ENCODE measurements around the gene CLCA4. TPM values are rescaled to one million over a fixed set of nuclear protein-coding genes. Genes with fewer than 3 reads are reported as not detected.
A peak's percentile ranks its signal among the peaks of the same experiment; 100 is the strongest.
"Not testable (repeated sequence)": the region's sequence is repeated elsewhere in the genome, so short reads cannot be mapped to it uniquely, and the experiment has no call there.

Gene CLCA4
- total and polyA plus RNA-seq, 8 donors: 0.06 to 0.19 (median 0.10) TPM; not detected in 4

DNA sequence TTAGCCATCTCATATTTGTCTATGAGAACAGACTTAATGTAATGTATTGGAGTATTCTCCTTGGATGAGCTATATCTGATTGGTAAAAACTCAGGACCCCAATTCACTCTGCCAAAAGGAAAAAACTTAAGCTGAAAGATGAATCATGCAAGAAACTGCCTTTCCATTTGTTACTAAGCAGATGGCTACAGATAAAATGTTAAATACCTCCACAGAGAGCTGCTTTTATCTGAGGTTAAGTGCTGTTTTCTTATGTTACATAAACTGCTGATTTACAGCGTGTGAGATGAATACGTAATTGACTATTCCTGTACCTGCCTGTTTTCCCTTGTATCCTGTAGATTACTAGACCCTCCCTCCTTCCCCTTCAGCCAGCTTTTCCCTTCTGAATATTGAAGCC lies 49.3 kb downstream of the CLCA4 start:
- Histone ChIP-seq H3K27me3 (no peaks in the 10 kb centered on the region), H3K27ac (no peak overlapping the region), H3K9me3 (no peaks in the 10 kb centered on the region), H3K36me3 (no peaks in the 10 kb centered on the region), H3K4me3 (no peak overlapping the region), H3K4me1 (no peaks in the 10 kb centered on the region)
- 22 to 61% methylated on average over 2 of the region's 2 CpGs for WGBS, 2 donors
- intact Hi-C loops (cut with DNase I): no loop called here
- FAIRE-seq (no peak), DNase-seq (no peak), ATAC-seq (no peak)
- TF ChIP-seq, protein P1, sequence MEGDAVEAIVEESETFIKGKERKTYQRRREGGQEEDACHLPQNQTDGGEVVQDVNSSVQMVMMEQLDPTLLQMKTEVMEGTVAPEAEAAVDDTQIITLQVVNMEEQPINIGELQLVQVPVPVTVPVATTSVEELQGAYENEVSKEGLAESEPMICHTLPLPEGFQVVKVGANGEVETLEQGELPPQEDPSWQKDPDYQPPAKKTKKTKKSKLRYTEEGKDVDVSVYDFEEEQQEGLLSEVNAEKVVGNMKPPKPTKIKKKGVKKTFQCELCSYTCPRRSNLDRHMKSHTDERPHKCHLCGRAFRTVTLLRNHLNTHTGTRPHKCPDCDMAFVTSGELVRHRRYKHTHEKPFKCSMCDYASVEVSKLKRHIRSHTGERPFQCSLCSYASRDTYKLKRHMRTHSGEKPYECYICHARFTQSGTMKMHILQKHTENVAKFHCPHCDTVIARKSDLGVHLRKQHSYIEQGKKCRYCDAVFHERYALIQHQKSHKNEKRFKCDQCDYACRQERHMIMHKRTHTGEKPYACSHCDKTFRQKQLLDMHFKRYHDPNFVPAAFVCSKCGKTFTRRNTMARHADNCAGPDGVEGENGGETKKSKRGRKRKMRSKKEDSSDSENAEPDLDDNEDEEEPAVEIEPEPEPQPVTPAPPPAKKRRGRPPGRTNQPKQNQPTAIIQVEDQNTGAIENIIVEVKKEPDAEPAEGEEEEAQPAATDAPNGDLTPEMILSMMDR (IDR thresholded peaks at IDR 0.05): no peak

DNA sequence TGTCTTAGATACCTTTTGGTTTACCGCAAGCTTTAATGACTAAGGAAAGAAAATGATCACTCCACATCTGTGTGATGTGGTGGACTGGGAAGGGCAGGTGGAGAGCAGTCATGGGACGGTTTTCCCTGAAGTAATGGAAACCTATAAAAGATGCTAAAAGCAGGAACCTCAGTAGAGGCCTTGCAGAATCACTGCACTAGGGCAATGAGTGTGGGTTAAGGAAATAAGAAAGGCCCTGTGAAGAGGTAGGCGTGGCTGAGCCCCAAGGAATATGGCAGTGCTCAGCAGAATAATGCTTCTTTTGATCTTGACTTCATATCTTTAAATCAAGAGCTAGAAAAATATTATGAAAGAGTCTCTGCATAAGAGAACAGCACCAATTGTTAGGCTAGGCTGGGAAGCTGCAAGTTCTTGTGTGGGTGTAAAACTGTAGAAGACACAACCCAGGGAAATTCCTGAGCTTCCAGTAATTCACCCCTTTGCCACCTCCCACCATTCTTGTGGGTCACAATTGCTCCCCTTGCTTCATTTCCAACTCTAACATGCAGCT lies 49.9 kb downstream of the CLCA4 start:
- intact Hi-C loops (cut with DNase I): no loop called here
- WGBS, 2 donors: 67 to 71% methylated on average over 3 of the region's 3 CpGs
- FAIRE-seq: no peak

DNA sequence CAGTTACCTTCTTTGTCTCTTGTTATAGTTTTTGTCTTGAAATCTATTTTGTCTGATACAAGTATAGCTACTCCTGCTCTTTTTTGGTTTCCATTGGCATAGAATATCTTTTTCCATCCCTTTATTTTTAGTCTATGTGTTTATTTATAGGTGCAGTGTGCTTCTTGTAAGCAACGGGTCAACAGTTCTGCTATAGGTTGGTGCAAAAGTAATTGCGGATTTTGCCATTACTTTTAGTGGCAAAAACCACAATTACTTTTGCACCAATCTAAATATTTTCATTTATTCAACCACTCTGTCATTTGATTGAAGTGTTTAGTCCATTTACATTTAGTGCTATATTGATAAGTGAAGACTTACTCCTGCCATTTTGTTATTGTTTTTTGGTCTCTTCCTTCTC lies 59.2 kb downstream of the CLCA4 start:
- intact Hi-C loops (cut with DNase I); H3K27ac ChIP-seq; H3K36me3 ChIP-seq; H3K4me3 ChIP-seq; ATAC-seq; FAIRE-seq; H3K9me3 ChIP-seq; H3K27me3 ChIP-seq; DNase-seq; H3K4me1 ChIP-seq: not testable (repeated sequence)
- 69 to 74% methylated on average over 2 of the region's 2 CpGs for WGBS, 2 donors

More for the DNA sequence above, 49.9 kb downstream of the CLCA4 start:
- ATAC-seq: no peak
- H3K36me3 ChIP-seq: no peaks in the 10 kb centered on the region
- no peaks in the 10 kb centered on the region for H3K27me3 ChIP-seq
- H3K27ac ChIP-seq: no peak overlapping the region
- H3K4me1 ChIP-seq: no peaks in the 10 kb centered on the region
- no peaks in the 10 kb centered on the region for H3K9me3 ChIP-seq
- no peak for DNase-seq
- H3K4me3 ChIP-seq: no peak overlapping the region
- TF ChIP-seq, protein P1 (IDR thresholded peaks at IDR 0.05): no peak

DNA sequence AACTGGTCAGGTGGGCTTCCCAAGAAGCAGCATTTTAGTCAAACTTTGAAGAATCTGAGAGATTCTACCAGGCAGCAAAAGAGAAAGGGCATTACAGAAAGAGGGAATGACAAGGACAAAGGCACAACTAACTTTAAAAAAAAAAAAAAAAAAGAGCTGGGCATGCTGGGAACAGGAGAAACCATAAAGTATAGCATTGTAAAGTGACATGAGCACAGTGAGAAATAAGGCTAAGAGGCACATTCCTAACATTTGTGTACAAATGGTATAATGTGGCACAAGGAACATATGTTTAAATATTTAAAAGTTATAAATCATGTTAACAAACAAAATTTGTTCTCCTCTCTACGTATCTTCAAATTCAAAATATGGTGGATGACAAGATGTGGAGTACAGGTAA lies 69.6 kb downstream of the CLCA4 start:
- ATAC-seq: no peak
- no peaks in the 10 kb centered on the region for H3K4me1 ChIP-seq
- DNase-seq: no peak
- H3K27ac ChIP-seq: no peak overlapping the region
- FAIRE-seq: peak; percentile 63
- intact Hi-C loops (cut with DNase I): no loop called here
- TF ChIP-seq, protein P1 (IDR thresholded peaks at IDR 0.05): no peak
- no peaks in the 10 kb centered on the region for H3K36me3 ChIP-seq
- WGBS, 2 donors: 11 to 24% methylated on average over 1 of the region's 1 CpG
- no peaks in the 10 kb centered on the region for H3K9me3 ChIP-seq
- H3K4me3 ChIP-seq: no peak overlapping the region
- H3K27me3 ChIP-seq: no peaks in the 10 kb centered on the region

DNA sequence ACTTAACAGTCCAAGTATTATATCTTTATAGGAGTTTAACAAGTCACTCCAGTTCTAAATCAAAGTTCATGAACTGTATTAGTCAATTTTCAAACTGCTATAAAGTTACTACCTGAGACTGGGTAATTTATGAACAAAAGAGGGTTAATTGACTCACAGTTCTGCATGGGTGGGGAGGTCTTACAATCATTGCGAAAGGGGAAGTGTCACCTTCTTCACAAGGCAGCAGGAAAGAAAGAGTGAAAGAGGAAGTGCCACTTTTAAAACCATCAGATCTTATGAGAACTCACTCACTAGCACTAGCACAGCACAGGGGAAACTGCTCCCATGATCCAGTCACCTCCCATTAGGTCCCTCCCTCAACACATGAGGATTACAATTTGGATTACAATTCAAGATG lies 70.0 kb downstream of the CLCA4 start:
- TF ChIP-seq, protein P1 (IDR thresholded peaks at IDR 0.05): no peak
- intact Hi-C loops (cut with DNase I): no loop called here
- WGBS, 2 donors: 54 to 71% methylated on average over 1 of the region's 1 CpG
- FAIRE-seq (no peak), ATAC-seq (peak in 2 of 4 donors; percentile 44 to 56), DNase-seq (no peak)
- Histone ChIP-seq H3K27ac (no peak overlapping the region), H3K27me3 (no peaks in the 10 kb centered on the region), H3K9me3 (no peaks in the 10 kb centered on the region), H3K4me1 (no peaks in the 10 kb centered on the region), H3K36me3 (no peaks in the 10 kb centered on the region), H3K4me3 (no peak overlapping the region)

Measured in pancreas (tissue), 10 donors.